GM23338 (cell line): Measurements from ENCODE around the gene IL4I1. TPM values are rescaled to one million over a fixed set of nuclear protein-coding genes. Genes with fewer than 3 reads are reported as not detected.

Experiments
- ATAC-seq: fragments of 200-7000 bp; cut with Tn5 transposase; 3 replicates; pipeline ENCODE4 v1.9.1; 2020
- DNase-seq: peaks from one replicate; pipeline ENCODE4 v3.0.0-alpha.2; 2015; ENCODE audit warnings: low spot score
- H2AFZ ChIP-seq: fragments of 200-600 bp; sonication (generic); 2 replicates; pipeline ENCODE4 v1.8.0; 2016; ENCODE audit warnings: antibody characterized with exemption, mild to moderate bottlenecking, moderate library complexity
- H3F3A ChIP-seq: fragments of 200-600 bp; sonication (generic); replicated peaks from 2 replicates; pipeline ENCODE4 v1.8.0; 2017; ENCODE audit warnings: antibody characterized with exemption, mixed run types, low read depth
- H3K27ac ChIP-seq: fragments of 200-600 bp; sonication (generic); 2 replicates; pipeline ENCODE4 v1.6.1; 2016; ENCODE audit warnings: low read depth
- H3K27me3 ChIP-seq: fragments of 200-600 bp; sonication (generic); 2 replicates; pipeline ENCODE4 v1.8.0; 2016; ENCODE audit warnings: mild to moderate bottlenecking, mixed run types, moderate library complexity; ENCODE audit not compliant: insufficient read depth
- H3K36me3 ChIP-seq: fragments of 200-600 bp; sonication (generic); 2 replicates; pipeline ENCODE4 v1.8.0; 2016; ENCODE audit warnings: mild to moderate bottlenecking; ENCODE audit not compliant: insufficient read depth
- H3K4me1 ChIP-seq: fragments of 200-600 bp; sonication (generic); 2 replicates; pipeline ENCODE4 v1.8.0; 2016; ENCODE audit warnings: mild to moderate bottlenecking, moderate library complexity; ENCODE audit not compliant: insufficient read depth
- H3K4me2 ChIP-seq: fragments of 200-600 bp; sonication (generic); 2 replicates; pipeline ENCODE4 v1.7.1; 2017; ENCODE audit warnings: mixed run types
- H3K4me3 ChIP-seq: fragments of 200-600 bp; sonication (generic); 2 replicates; pipeline ENCODE4 v1.6.1; 2016; ENCODE audit warnings: mixed run types
- H3K79me2 ChIP-seq: fragments of 200-600 bp; sonication (generic); replicated peaks from 2 replicates; pipeline ENCODE4 v1.8.0; 2017; ENCODE audit warnings: mild to moderate bottlenecking; ENCODE audit not compliant: insufficient read depth
- H3K9me2 ChIP-seq: fragments of 200-600 bp; sonication (generic); 2 replicates; pipeline ENCODE4 v1.8.0; 2017; ENCODE audit not compliant: insufficient read depth
- H4K20me1 ChIP-seq: fragments of 200-600 bp; sonication (generic); replicated peaks from 2 replicates; pipeline ENCODE4 v1.8.0; 2017; ENCODE audit warnings: mild to moderate bottlenecking; ENCODE audit not compliant: insufficient read depth
- H3K27ac Mint-ChIP-seq: 2 replicates; pipeline ENCODE4 v1.8.0; 2020; ENCODE audit warnings: inconsistent platforms, mild to moderate bottlenecking, moderate library complexity, mixed read lengths
- H3K27me3 Mint-ChIP-seq: 3 replicates; pipeline ENCODE4 v1.8.0; 2022; ENCODE audit warnings: low read depth, mild to moderate bottlenecking, moderate library complexity, mixed read lengths, inconsistent platforms; ENCODE audit not compliant: insufficient read depth, poor library complexity
- H3K36me3 Mint-ChIP-seq: 3 replicates; pipeline ENCODE4 v1.8.0; 2021; ENCODE audit warnings: low read depth, mild to moderate bottlenecking, inconsistent platforms, moderate library complexity, mixed read lengths
- H3K4me1 Mint-ChIP-seq: 3 replicates; pipeline ENCODE4 v1.8.0; 2020; ENCODE audit warnings: mild to moderate bottlenecking, inconsistent platforms, mixed read lengths
- H3K4me3 Mint-ChIP-seq: 3 replicates; pipeline ENCODE4 v1.8.0; 2021; ENCODE audit warnings: moderate library complexity, mild to moderate bottlenecking, inconsistent platforms, mixed read lengths
- H3K9me3 Mint-ChIP-seq: 3 replicates; pipeline ENCODE4 v1.8.0; 2020; ENCODE audit warnings: moderate library complexity, mild to moderate bottlenecking, inconsistent platforms, mixed read lengths
- CREB1 ChIP-seq: fragments of 250-450 bp; sonication (Bioruptor Pico); IDR thresholded peaks from 2 replicates; pipeline ENCODE4 v1.5.0; 2020; ENCODE audit warnings: low read depth, mild to moderate bottlenecking, moderate library complexity
- CTCF ChIP-seq, 2 experiments: fragments of 200-600 bp in 1 of 2; sonication (generic) in 1 of 2; conservative IDR thresholded peaks; 2 replicates each; pipeline versions ENCODE4 v1.5.1 to v1.6.1; 2016 to 2017; ENCODE audit warnings: antibody characterized with exemption in 2 of 2, low read depth in 2 of 2, mild to moderate bottlenecking in 2 of 2, moderate library complexity in 1 of 2
- EZH2phosphoT487 ChIP-seq: fragments of 200-600 bp; sonication (generic); IDR thresholded peaks from one replicate; pipeline ENCODE4 v1.8.1; 2018; ENCODE audit warnings: antibody characterized with exemption; ENCODE audit not compliant: unreplicated experiment
- JUNB ChIP-seq: IDR thresholded peaks from one replicate; pipeline ENCODE4 v1.6.1; 2016; ENCODE audit warnings: antibody characterized with exemption; ENCODE audit not compliant: unreplicated experiment
- ZNF114 ChIP-seq: fragments of 250-450 bp; sonication (Bioruptor Pico); IDR thresholded peaks from 2 replicates; pipeline ENCODE4 v1.5.0; 2020; ENCODE audit warnings: mild to moderate bottlenecking, moderate library complexity
- ZNF331 ChIP-seq: fragments of 250-450 bp; sonication (Bioruptor Pico); IDR thresholded peaks from 2 replicates; pipeline ENCODE4 v1.5.0; 2020; ENCODE audit warnings: low read depth, mild to moderate bottlenecking, moderate library complexity
- polyA plus RNA-seq: library from polyadenylated mRNA; unstranded; fragments of >200 nt; fragmentation: Nextera tagmentation; extraction: Ambion mirVana; gene quantifications from 2 replicates; pipeline ENCODE4 v1.2.1, GENCODE V29; 2016
- total RNA-seq: library from RNA; depleted of rRNA; stranded (reverse); fragments of >200 nt; shearing (Covaris generic); gene quantifications from 2 replicates; pipeline ENCODE4 v1.2.3, GENCODE V29; 2014
- TF ChIP-seq, protein P1 (sequence below): IDR thresholded peaks from 2 replicates; pipeline ENCODE4 v1.6.1; 2016; ENCODE audit warnings: antibody characterized with exemption
- TF ChIP-seq, protein P2 (sequence below): fragments of 250-450 bp; sonication (Bioruptor Pico); IDR thresholded peaks from 2 replicates; pipeline ENCODE4 v1.5.0; 2020; ENCODE audit warnings: mild to moderate bottlenecking, moderate library complexity

Gene IL4I1
- total and polyA plus RNA-seq, 2 experiments from 2014 or later: 0.60 to 0.69 TPM

DNA sequence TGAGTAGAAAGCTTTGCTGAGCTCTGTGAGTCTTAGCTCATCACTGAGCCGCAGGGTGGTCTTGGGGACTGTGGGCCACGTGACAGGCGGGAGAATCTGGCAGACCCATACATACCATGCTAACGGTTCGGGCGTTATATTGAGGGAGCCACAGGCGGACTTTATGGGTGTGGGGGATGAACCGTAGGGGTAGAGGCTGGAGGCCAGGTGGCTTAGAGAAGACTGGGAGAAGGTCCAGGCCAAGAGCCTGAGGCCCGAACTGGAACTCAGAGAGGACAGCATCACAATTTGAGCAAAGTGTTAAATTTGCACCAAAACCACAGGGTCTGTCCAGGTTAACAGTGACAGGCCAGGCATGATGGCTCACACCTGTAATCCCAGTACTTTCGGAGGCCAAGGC lies 17.0 kb upstream of the IL4I1 start:
- DNase-seq (no peak), ATAC-seq (peak; percentile 6; the same call in 2 of the 3 replicates)
- Histone ChIP-seq H3F3A (0 out of 2 replicates have a peak, but pooled peaks cover 19% of the 10 kb centered on the region), H3K36me3 (peaks cover 7% of the 10 kb centered on the region; the same call in 1 of the 2 replicates), H3K4me2 (no peak overlapping the region), H4K20me1 (peaks cover 60% of the 10 kb centered on the region), H3K4me3 (no peak overlapping the region), H3K27ac (0 out of 2 replicates have a peak overlapping the region, but pooled peaks have one; percentile 39), H3K79me2 (peaks cover 53% of the 10 kb centered on the region), H2AFZ (no peak overlapping the region), H3K9me2 (no peaks in the 10 kb centered on the region), H3K27me3 (no peaks in the 10 kb centered on the region), H3K4me1 (no peaks in the 10 kb centered on the region)
- Mint-ChIP-seq H3K27me3 (peaks cover 20% of the 10 kb centered on the region), H3K4me3 (no peak overlapping the region), H3K9me3 (peaks cover 5% of the 10 kb centered on the region), H3K36me3 (peaks cover 83% of the 10 kb centered on the region), H3K4me1 (peaks cover 9% of the 10 kb centered on the region), H3K27ac (0 out of 2 replicates have a peak overlapping the region, but pooled peaks have one; percentile 74)
- no peak for TF ChIP-seq ZNF331 (CRISPR knock-in tag)
- no peak for TF ChIP-seq ZNF114 (CRISPR knock-in tag)
- TF ChIP-seq EZH2phosphoT487: no peak
- TF ChIP-seq CTCF (conservative IDR thresholded peaks at IDR 0.05; ENCODE audit: low read depth in 2 of 2): no peak; a peak in 1 of 4 replicates
- TF ChIP-seq JUNB: no peak
- TF ChIP-seq CREB1 (CRISPR knock-in tag): no peak
- TF ChIP-seq, protein P1, sequence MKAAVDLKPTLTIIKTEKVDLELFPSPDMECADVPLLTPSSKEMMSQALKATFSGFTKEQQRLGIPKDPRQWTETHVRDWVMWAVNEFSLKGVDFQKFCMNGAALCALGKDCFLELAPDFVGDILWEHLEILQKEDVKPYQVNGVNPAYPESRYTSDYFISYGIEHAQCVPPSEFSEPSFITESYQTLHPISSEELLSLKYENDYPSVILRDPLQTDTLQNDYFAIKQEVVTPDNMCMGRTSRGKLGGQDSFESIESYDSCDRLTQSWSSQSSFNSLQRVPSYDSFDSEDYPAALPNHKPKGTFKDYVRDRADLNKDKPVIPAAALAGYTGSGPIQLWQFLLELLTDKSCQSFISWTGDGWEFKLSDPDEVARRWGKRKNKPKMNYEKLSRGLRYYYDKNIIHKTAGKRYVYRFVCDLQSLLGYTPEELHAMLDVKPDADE: no peak

DNA sequence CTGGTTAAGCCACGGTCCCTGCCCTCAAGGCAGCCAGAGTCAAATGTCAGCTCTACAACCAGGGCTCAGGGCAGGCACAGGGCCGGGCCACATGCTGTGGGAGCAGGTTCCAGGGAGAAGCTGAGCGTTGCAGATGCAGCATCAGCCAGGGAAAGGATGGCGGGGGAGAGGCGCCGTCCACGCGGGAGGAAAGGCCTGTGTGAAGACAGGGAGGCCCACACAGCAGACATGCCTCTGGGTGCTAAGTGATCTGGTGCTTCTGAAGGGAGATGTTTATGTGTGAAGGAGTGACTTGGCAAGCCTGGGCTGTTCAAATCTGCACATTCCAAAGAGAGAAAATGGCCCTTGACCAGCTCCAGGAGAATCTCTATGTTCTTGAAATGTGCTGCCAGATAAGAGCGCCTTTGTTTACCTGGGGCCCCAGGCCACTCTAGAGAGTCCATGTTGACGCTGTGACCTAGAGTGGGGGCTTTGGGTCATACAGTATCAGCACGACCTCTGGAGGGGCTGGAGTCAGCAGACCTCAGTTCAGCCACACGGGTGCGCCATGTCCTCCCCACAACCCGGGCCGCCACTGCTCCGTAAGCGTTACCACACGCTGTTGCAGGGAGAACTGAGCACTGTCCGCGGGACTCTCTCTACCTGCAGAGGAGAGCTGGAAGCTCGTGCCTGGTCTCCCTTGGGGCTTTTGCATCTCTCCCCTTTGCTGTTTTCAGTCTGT lies 16.4 kb upstream of the IL4I1 start:
- H3K36me3 Mint-ChIP-seq: peaks cover 84% of the 10 kb centered on the region
- peak; percentile 77 for DNase-seq
- peaks cover 23% of the 10 kb centered on the region for H3K27me3 Mint-ChIP-seq

More for the DNA sequence above, 16.4 kb upstream of the IL4I1 start:
- no peak overlapping the region for H3K4me3 Mint-ChIP-seq
- TF ChIP-seq, protein P2, sequence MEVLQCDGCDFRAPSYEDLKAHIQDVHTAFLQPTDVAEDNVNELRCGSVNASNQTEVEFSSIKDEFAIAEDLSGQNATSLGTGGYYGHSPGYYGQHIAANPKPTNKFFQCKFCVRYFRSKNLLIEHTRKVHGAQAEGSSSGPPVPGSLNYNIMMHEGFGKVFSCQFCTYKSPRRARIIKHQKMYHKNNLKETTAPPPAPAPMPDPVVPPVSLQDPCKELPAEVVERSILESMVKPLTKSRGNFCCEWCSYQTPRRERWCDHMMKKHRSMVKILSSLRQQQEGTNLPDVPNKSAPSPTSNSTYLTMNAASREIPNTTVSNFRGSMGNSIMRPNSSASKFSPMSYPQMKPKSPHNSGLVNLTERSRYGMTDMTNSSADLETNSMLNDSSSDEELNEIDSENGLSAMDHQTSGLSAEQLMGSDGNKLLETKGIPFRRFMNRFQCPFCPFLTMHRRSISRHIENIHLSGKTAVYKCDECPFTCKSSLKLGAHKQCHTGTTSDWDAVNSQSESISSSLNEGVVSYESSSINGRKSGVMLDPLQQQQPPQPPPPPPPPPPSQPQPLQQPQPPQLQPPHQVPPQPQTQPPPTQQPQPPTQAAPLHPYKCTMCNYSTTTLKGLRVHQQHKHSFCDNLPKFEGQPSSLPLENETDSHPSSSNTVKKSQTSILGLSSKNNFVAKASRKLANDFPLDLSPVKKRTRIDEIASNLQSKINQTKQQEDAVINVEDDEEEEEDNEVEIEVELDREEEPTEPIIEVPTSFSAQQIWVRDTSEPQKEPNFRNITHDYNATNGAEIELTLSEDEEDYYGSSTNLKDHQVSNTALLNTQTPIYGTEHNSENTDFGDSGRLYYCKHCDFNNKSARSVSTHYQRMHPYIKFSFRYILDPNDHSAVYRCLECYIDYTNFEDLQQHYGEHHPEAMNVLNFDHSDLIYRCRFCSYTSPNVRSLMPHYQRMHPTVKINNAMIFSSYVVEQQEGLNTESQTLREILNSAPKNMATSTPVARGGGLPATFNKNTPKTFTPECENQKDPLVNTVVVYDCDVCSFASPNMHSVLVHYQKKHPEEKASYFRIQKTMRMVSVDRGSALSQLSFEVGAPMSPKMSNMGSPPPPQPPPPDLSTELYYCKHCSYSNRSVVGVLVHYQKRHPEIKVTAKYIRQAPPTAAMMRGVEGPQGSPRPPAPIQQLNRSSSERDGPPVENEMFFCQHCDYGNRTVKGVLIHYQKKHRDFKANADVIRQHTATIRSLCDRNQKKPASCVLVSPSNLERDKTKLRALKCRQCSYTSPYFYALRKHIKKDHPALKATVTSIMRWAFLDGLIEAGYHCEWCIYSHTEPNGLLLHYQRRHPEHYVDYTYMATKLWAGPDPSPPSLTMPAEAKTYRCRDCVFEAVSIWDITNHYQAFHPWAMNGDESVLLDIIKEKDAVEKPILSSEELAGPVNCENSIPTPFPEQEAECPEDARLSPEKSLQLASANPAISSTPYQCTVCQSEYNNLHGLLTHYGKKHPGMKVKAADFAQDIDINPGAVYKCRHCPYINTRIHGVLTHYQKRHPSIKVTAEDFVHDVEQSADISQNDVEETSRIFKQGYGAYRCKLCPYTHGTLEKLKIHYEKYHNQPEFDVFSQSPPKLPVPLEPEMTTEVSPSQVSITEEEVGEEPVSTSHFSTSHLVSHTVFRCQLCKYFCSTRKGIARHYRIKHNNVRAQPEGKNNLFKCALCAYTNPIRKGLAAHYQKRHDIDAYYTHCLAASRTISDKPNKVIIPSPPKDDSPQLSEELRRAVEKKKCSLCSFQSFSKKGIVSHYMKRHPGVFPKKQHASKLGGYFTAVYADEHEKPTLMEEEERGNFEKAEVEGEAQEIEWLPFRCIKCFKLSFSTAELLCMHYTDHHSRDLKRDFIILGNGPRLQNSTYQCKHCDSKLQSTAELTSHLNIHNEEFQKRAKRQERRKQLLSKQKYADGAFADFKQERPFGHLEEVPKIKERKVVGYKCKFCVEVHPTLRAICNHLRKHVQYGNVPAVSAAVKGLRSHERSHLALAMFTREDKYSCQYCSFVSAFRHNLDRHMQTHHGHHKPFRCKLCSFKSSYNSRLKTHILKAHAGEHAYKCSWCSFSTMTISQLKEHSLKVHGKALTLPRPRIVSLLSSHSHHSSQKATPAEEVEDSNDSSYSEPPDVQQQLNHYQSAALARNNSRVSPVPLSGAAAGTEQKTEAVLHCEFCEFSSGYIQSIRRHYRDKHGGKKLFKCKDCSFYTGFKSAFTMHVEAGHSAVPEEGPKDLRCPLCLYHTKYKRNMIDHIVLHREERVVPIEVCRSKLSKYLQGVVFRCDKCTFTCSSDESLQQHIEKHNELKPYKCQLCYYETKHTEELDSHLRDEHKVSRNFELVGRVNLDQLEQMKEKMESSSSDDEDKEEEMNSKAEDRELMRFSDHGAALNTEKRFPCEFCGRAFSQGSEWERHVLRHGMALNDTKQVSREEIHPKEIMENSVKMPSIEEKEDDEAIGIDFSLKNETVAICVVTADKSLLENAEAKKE: no peak
- TF ChIP-seq CTCF (conservative IDR thresholded peaks at IDR 0.05; ENCODE audit: low read depth in 2 of 2): peak; percentile 42 to 71
- Histone ChIP-seq H3K4me3 (no peak overlapping the region), H3K27me3 (no peaks in the 10 kb centered on the region), H3K27ac (0 out of 2 replicates have a peak overlapping the region, but pooled peaks have one; percentile 39), H3K36me3 (peaks cover 8% of the 10 kb centered on the region; the same call in 1 of the 2 replicates), H4K20me1 (peaks cover 58% of the 10 kb centered on the region), H3K79me2 (peaks cover 48% of the 10 kb centered on the region), H3F3A (0 out of 2 replicates have a peak, but pooled peaks cover 16% of the 10 kb centered on the region), H3K4me2 (no peak overlapping the region), H3K4me1 (no peaks in the 10 kb centered on the region), H3K9me2 (no peaks in the 10 kb centered on the region), H2AFZ (no peak overlapping the region)
- peaks cover 13% of the 10 kb centered on the region for H3K4me1 Mint-ChIP-seq
- peaks cover 5% of the 10 kb centered on the region for H3K9me3 Mint-ChIP-seq
- H3K27ac Mint-ChIP-seq: 0 out of 2 replicates have a peak overlapping the region, but pooled peaks have one; percentile 68
- peak; percentile 85 for ATAC-seq
